Upper lobe of left lung (tissue), 6 donors: ENCODE data around the gene GPC5. TPM values are rescaled to one million over a fixed set of nuclear protein-coding genes. Genes with fewer than 3 reads are reported as not detected.
A peak's percentile ranks its signal among the peaks of the same experiment; 100 is the strongest.
"Not testable (repeated sequence)": the region's sequence is repeated elsewhere in the genome, so short reads cannot be mapped to it uniquely, and the experiment has no call there.

ENCODE experiments used
- ATAC-seq, 2 donors: fragments of 200-7000 bp; cut with Tn5 transposase; one replicate each; pipeline ENCODE4 v1.9.1; 2022; ENCODE audit warnings: mild to moderate bottlenecking in 2 of 2, moderate library complexity in 2 of 2; ENCODE audit not compliant: low FRiP score in 2 of 2
- DNase-seq, 2 donors: peaks; one replicate each; pipeline ENCODE4 v3.0.0-alpha.2; 2019 to 2020
- H3K27ac ChIP-seq, 4 donors: fragments of 200-600 bp; sonication (generic); one replicate each; pipeline ENCODE4 v1.5.1; 2016 to 2019
- H3K27me3 ChIP-seq, 4 donors: fragments of 200-600 bp; sonication (generic); one replicate each; pipeline ENCODE4 v1.5.1; 2017 to 2019
- H3K36me3 ChIP-seq, 4 donors: fragments of 200-600 bp; sonication (generic); one replicate each; pipeline ENCODE4 v1.5.1; 2016 to 2019
- H3K4me1 ChIP-seq, 4 donors: fragments of 200-600 bp; sonication (generic); one replicate each; pipeline ENCODE4 v1.5.1; 2018 to 2019
- H3K4me3 ChIP-seq, 4 donors: fragments of 200-600 bp; sonication (generic); one replicate each; pipeline ENCODE4 v1.5.1; 2017 to 2019; ENCODE audit warnings: mild to moderate bottlenecking in 2 of 4, moderate library complexity in 1 of 4
- H3K9me3 ChIP-seq, 4 donors: fragments of 200-600 bp; sonication (generic); one replicate each; pipeline ENCODE4 v1.5.1; 2018 to 2019
- CTCF ChIP-seq, 6 experiments: fragments of 450-650 bp in 4 of 6; fragments of 200-600 bp in 2 of 6; sonication (generic) in 2 of 6; IDR thresholded peaks; one replicate each; pipeline ENCODE4 v1.5.1; 2016 to 2019; ENCODE audit warnings: antibody characterized with exemption in 6 of 6
- EP300 ChIP-seq, 4 donors: sonication (generic); formaldehyde crosslinking; IDR thresholded peaks; one replicate each; pipeline ENCODE4 v1.5.1; 2017; ENCODE audit warnings: antibody characterized with exemption in 4 of 4, control low read depth in 2 of 4
- POLR2A ChIP-seq, 4 donors: fragments of 450-650 bp; IDR thresholded peaks; one replicate each; pipeline ENCODE4 v1.5.1; 2016 to 2017; ENCODE audit warnings: antibody characterized with exemption in 4 of 4, mild to moderate bottlenecking in 2 of 4
- POLR2AphosphoS5 ChIP-seq, 2 donors: sonication (generic); formaldehyde crosslinking; IDR thresholded peaks; one replicate each; pipeline ENCODE4 v1.5.1; 2017; ENCODE audit warnings: antibody characterized with exemption in 2 of 2
- WGBS, 2 donors: methylation state at CpG; one replicate each; pipeline ENCODE4 v1.1.5; 2017 to 2018; 5-methylcytosine and 5-hydroxymethylcytosine counted together
- total RNA-seq, 6 donors: library from RNA; depleted of rRNA in 4 of 6; stranded (reverse); fragments of >200 nt in 4 of 6; gene quantifications; one replicate each; pipeline versions ENCODE4 v1.1.0 to v1.2.1, GENCODE V29; 2016 to 2021
- donor health status: DM: no; HTN: no; CAD: no; lungs with moderate emphysema.
- donor health status: DM: no; HTN: yes; CAD: no; lungs with severe emphysema.

The GPC5 gene
- total RNA-seq, 6 donors from 2014 or later, result 7.6 to 51.4 (median 12.8) TPM

- Histone ChIP-seq H3K27ac (no peak overlapping the region), H3K27me3 (no peaks in the 10 kb centered on the region), H3K4me1 (no peaks in the 10 kb centered on the region), H3K4me3 (no peak overlapping the region), H3K9me3 (no peaks in the 10 kb centered on the region), H3K36me3 (no peaks in the 10 kb centered on the region)
- ATAC-seq (no peak), DNase-seq (no peak)
- TF ChIP-seq POLR2AphosphoS5 (IDR thresholded peaks at IDR 0.05) (no peak), CTCF (IDR thresholded peaks at IDR 0.05) (no peak), POLR2A (IDR thresholded peaks at IDR 0.05) (no peak), EP300 (IDR thresholded peaks at IDR 0.05) (no peak)
- 69 to 80% methylated on average over 6 of the region's 6 CpGs for WGBS, 2 donors
Observed at GRCh38 chr13:91405240-91405639, 6.8 kb downstream of the GPC5 start.

GRCh38 chr13:91406619-91407018 is 8.2 kb downstream of the GPC5 start:
- no peaks in the 10 kb centered on the region for H3K4me1 ChIP-seq
- DNase-seq (no peak), ATAC-seq (peak in 1 of 2 donors; percentile 36)
- TF ChIP-seq CTCF (IDR thresholded peaks at IDR 0.05), result peak in 2 of 6 experiments; percentile 21
- TF ChIP-seq POLR2AphosphoS5 (IDR thresholded peaks at IDR 0.05), result no peak
- no peaks in the 10 kb centered on the region for H3K9me3 ChIP-seq
- H3K36me3 ChIP-seq, result no peaks in the 10 kb centered on the region
- H3K4me3 ChIP-seq, result no peak overlapping the region
- no peaks in the 10 kb centered on the region for H3K27me3 ChIP-seq
- 58 to 72% methylated on average over 5 of the region's 5 CpGs for WGBS, 2 donors
- no peak overlapping the region for H3K27ac ChIP-seq

- Histone ChIP-seq H3K36me3 (no peaks in the 10 kb centered on the region), H3K4me3 (no peak overlapping the region), H3K4me1 (no peaks in the 10 kb centered on the region), H3K27ac (no peak overlapping the region), H3K9me3 (no peaks in the 10 kb centered on the region), H3K27me3 (no peaks in the 10 kb centered on the region)
- ATAC-seq, result no peak
- no peak for DNase-seq
- 65 to 72% methylated on average over 2 of the region's 2 CpGs for WGBS, 2 donors
- no peak for TF ChIP-seq CTCF (IDR thresholded peaks at IDR 0.05)
- no peak for TF ChIP-seq EP300 (IDR thresholded peaks at IDR 0.05)
- no peak for TF ChIP-seq POLR2A (IDR thresholded peaks at IDR 0.05)
- TF ChIP-seq POLR2AphosphoS5 (IDR thresholded peaks at IDR 0.05), result no peak
Observed at GRCh38 chr13:91408971-91409370, 10.6 kb downstream of the GPC5 start.

- H3K4me3 ChIP-seq, H3K4me1 ChIP-seq, H3K27me3 ChIP-seq, H3K36me3 ChIP-seq, H3K9me3 ChIP-seq, ATAC-seq, DNase-seq, H3K27ac ChIP-seq: not testable (repeated sequence)
- 60 to 64% methylated on average over 5 of the region's 5 CpGs for WGBS, 2 donors
Observed at GRCh38 chr13:91416579-91416978, 18.2 kb downstream of the GPC5 start.

GRCh38 chr13:91417660-91418325 is 19.4 kb downstream of the GPC5 start:
- 18 to 27% methylated on average over 6 of the region's 6 CpGs for WGBS, 2 donors
- Histone ChIP-seq H3K4me3 (no peak overlapping the region), H3K4me1 (no peaks in the 10 kb centered on the region), H3K27ac (no peak overlapping the region), H3K36me3 (no peaks in the 10 kb centered on the region), H3K27me3 (no peaks in the 10 kb centered on the region), H3K9me3 (no peaks in the 10 kb centered on the region)
- ATAC-seq (peak; percentile 60 to 75), DNase-seq (no peak)
- no peak for TF ChIP-seq EP300 (IDR thresholded peaks at IDR 0.05)
- TF ChIP-seq CTCF (IDR thresholded peaks at IDR 0.05), result no peak
- no peak for TF ChIP-seq POLR2A (IDR thresholded peaks at IDR 0.05)
- no peak for TF ChIP-seq POLR2AphosphoS5 (IDR thresholded peaks at IDR 0.05)
